ENCODE measurements around the gene UST. TPM values are rescaled to one million over a fixed set of nuclear protein-coding genes. Genes with fewer than 3 reads are reported as not detected.

The UST gene
- total and polyA plus RNA-seq, 4 donors, result 8.4 to 21.5 (median 14.1) TPM

DNA sequence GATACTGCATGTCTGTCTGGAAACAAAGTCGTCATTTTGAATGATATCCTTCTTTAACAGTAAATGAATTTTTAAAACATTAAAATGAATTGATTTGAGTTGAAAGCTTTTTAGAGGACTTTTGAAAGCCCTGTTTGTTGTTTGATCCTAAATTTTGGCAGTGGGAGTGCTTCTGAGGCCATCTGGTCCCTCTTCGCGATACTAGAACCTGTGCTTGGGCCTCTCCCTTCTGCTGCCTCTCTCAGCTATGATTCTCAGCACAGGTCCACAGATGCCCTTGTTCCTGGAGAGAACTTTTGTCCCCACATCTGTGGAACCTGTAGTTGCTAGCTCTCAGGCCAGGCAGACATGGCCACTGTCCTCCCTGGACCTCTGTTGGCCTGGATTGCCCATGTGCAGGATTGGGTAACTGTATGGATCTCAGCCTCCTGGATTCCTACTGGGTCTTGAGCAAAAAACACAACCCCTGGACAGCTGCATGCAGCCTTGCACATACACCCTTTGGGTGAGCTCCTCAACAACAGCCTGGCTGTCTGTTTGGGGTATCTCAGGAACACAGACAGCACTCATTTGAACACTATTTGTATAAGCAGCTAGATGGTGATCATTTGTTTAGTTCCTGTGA is 21.9 kb downstream of the UST start:
- no peaks in the 10 kb centered on the region for H3K36me3 ChIP-seq (ENCODE audit: control insufficient read depth in 1 of 2, insufficient read depth in 2 of 2, low read length in 1 of 2)
- H3K4me3 ChIP-seq (ENCODE audit: low read length in 2 of 2), result no peak overlapping the region
- peaks cover 1 to 11% of the 10 kb centered on the region in 2 donors for H3K4me1 ChIP-seq (ENCODE audit: control insufficient read depth in 1 of 2, insufficient read depth in 2 of 2, low read length in 2 of 2)
- no peaks in the 10 kb centered on the region for H3K27me3 ChIP-seq (ENCODE audit: control insufficient read depth in 1 of 2, insufficient read depth in 2 of 2, low read length in 1 of 2)
- ATAC-seq (ENCODE audit: low FRiP score), result no peak
- WGBS, 2 donors, result 96 to 98% methylated on average over 3 of the region's 3 CpGs
- no peaks in the 10 kb centered on the region for H3K9me3 ChIP-seq (ENCODE audit: control insufficient read depth, low read length)
- H3K27ac ChIP-seq (ENCODE audit: low read depth in 1 of 2, low read length in 2 of 2), result no peak overlapping the region
- intact Hi-C loops (cut with DNase I), result no loop called here
- DNase-seq, result no peak

DNA sequence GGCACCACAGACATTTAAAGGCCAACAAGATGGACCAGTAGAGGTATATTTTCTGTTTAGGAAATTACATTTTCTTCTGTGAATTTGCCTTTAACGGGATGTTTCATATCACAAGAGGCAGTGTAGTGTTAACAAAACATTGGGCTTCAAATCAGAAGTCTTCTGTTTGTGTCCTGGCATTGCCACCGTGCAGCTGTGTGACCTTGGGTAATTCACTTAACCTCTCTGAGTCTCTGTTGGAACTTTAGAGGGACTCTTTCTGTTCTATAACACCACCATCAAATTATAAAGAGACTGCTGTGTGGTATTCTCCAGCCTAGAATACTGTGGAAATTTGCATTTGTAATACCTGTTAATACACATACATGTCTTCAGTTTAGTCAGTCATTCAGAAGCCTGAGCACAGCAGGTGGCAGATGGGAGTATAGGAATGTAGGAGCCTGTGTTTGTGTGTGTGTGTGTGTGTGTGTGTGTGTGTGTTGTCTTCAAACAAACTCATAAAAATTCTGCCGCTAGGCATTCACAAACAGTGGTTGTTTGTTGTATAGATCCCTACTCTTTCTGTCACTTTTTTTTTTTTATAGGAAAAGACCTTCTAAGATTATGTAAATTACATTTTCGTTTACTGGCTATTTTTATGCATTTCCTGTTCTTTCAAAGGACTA is 22.6 kb downstream of the UST start:
- Histone ChIP-seq H3K4me1 (ENCODE audit: control insufficient read depth in 1 of 2, insufficient read depth in 2 of 2, low read length in 2 of 2) (peaks cover 1 to 11% of the 10 kb centered on the region in 2 donors), H3K27ac (ENCODE audit: low read depth in 1 of 2, low read length in 2 of 2) (no peak overlapping the region), H3K27me3 (ENCODE audit: control insufficient read depth in 1 of 2, insufficient read depth in 2 of 2, low read length in 1 of 2) (no peaks in the 10 kb centered on the region), H3K36me3 (ENCODE audit: control insufficient read depth in 1 of 2, insufficient read depth in 2 of 2, low read length in 1 of 2) (no peaks in the 10 kb centered on the region), H3K9me3 (ENCODE audit: control insufficient read depth, low read length) (no peaks in the 10 kb centered on the region), H3K4me3 (ENCODE audit: low read length in 2 of 2) (no peak overlapping the region)
- WGBS, 2 donors, result 89 to 97% methylated on average over 4 of the region's 4 CpGs
- ATAC-seq (ENCODE audit: low FRiP score) (no peak), DNase-seq (no peak)
- intact Hi-C loops (cut with DNase I), result no loop called here

DNA sequence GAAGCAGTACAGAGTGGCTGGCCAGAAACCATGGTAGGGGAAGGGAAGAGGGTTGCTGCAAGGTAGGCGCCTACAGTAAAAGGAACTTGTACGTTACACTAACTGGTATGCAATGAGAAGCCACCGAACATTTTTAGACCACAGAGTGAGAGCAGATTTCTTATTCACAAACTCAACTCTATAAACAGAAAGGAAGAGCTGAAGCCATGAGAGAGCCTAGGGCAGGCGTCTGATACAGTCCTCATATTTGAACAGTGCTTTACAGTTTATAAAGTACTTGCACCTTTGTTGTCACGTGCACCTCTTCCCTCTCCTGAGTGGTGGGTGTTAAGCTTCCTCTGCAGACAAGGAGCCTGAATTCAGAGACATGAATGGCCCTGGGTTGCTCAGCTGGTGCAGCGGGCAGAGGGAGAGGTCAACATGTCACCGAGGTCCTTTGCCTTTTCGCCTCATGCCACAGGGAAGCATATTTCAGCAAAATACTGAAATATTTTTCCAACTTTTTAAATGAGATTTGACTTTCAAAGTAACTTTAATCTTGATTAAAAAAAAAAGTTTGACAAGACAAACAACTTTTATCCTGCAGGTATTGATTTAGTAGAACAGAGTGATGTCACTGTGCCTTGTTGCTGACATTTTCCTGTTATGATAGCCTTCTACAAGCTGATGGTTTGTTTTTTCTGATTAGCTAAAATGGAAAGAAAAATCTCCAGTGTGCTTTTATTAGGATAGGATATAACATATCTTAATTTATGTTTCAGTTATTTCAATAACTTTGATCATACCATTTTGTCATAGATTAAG is 23.8 kb downstream of the UST start:
- Histone ChIP-seq H3K27me3 (ENCODE audit: control insufficient read depth in 1 of 2, insufficient read depth in 2 of 2, low read length in 1 of 2) (no peaks in the 10 kb centered on the region), H3K27ac (ENCODE audit: low read depth in 1 of 2, low read length in 2 of 2) (no peak overlapping the region), H3K4me3 (ENCODE audit: low read length in 2 of 2) (no peak overlapping the region), H3K4me1 (ENCODE audit: control insufficient read depth in 1 of 2, insufficient read depth in 2 of 2, low read length in 2 of 2) (peaks cover 1 to 11% of the 10 kb centered on the region in 2 donors), H3K36me3 (ENCODE audit: control insufficient read depth in 1 of 2, insufficient read depth in 2 of 2, low read length in 1 of 2) (no peaks in the 10 kb centered on the region), H3K9me3 (ENCODE audit: control insufficient read depth, low read length) (no peaks in the 10 kb centered on the region)
- 87 to 88% methylated on average over 8 of the region's 8 CpGs for WGBS, 2 donors
- DNase-seq (no peak), ATAC-seq (ENCODE audit: low FRiP score) (no peak)
- intact Hi-C loops (cut with DNase I), result loop anchor here in 1 of 2 donors (10.0 kb wide), 1 partner anchor 114 kb away; no protein-coding TSS in a partner anchor

- no peaks in the 10 kb centered on the region for H3K9me3 ChIP-seq (ENCODE audit: control insufficient read depth, low read length)
- intact Hi-C loops (cut with DNase I), result loop anchor here in 1 of 2 donors (10.0 kb wide), 1 partner anchor 114 kb away; no protein-coding TSS in a partner anchor
- no peaks in the 10 kb centered on the region for H3K27me3 ChIP-seq (ENCODE audit: control insufficient read depth in 1 of 2, insufficient read depth in 2 of 2, low read length in 1 of 2)
- DNase-seq (no peak), ATAC-seq (ENCODE audit: low FRiP score) (no peak)
- H3K4me1 ChIP-seq (ENCODE audit: control insufficient read depth in 1 of 2, insufficient read depth in 2 of 2, low read length in 2 of 2), result peaks cover 1 to 12% of the 10 kb centered on the region in 2 donors
- 31 to 49% methylated on average over 3 of the region's 3 CpGs for WGBS, 2 donors
- H3K36me3 ChIP-seq (ENCODE audit: control insufficient read depth in 1 of 2, insufficient read depth in 2 of 2, low read length in 1 of 2), result no peaks in the 10 kb centered on the region
- H3K4me3 ChIP-seq (ENCODE audit: low read length in 2 of 2), result no peak overlapping the region
- no peak overlapping the region for H3K27ac ChIP-seq (ENCODE audit: low read depth in 1 of 2, low read length in 2 of 2)
Measured at GRCh38 chr6:148771212-148771601, 24.4 kb downstream of the UST start.

DNA sequence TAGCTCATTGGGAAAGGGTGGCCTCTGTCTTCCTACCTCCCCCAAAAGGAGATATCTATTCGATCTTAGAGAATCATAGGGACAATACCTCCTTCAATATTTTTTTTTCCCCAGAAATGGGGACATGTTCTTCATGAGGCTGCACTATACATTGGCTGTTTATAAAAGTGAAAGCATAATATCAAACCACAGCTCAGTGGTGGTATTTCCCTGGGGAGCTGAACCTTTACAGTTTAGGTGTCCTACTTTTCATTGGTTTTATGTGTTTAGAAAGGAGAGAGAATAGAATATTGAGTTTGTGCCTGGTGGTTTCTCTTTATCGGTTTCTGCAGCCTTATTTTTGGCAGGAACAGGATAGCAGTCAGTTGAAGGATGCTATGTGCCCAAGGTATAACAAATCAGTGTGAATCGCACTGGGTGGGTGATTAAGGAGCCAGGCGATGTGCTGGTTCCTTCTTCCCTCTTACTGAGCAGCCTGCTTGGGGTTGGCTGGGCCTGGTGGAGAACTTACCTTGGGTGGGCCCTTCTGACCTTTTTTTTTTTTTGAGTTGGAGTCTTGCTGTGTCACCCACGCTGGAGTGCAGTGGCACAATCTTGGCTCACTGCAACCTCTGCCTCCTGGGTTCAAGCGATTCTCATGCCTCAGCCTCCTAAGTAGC is 25.2 kb downstream of the UST start:
- Histone ChIP-seq H3K9me3 (ENCODE audit: control insufficient read depth, low read length) (no peaks in the 10 kb centered on the region), H3K27ac (ENCODE audit: low read depth in 1 of 2, low read length in 2 of 2) (no peak overlapping the region), H3K36me3 (ENCODE audit: control insufficient read depth in 1 of 2, insufficient read depth in 2 of 2, low read length in 1 of 2) (no peaks in the 10 kb centered on the region), H3K4me3 (ENCODE audit: low read length in 2 of 2) (no peak overlapping the region), H3K4me1 (ENCODE audit: control insufficient read depth in 1 of 2, insufficient read depth in 2 of 2, low read length in 2 of 2) (peaks cover 1 to 9% of the 10 kb centered on the region in 2 donors), H3K27me3 (ENCODE audit: control insufficient read depth in 1 of 2, insufficient read depth in 2 of 2, low read length in 1 of 2) (no peaks in the 10 kb centered on the region)
- no peak for DNase-seq
- no peak for ATAC-seq (ENCODE audit: low FRiP score)
- 88 to 94% methylated on average over 6 of the region's 6 CpGs for WGBS, 2 donors
- intact Hi-C loops (cut with DNase I), result loop anchor here in 1 of 2 donors (10.0 kb wide), 1 partner anchor 113 kb away; no protein-coding TSS in a partner anchor

- no peaks in the 10 kb centered on the region for H3K36me3 ChIP-seq (ENCODE audit: control insufficient read depth in 1 of 2, insufficient read depth in 2 of 2, low read length in 1 of 2)
- ATAC-seq (ENCODE audit: low FRiP score) (no peak), DNase-seq (no peak)
- no peak overlapping the region for H3K27ac ChIP-seq (ENCODE audit: low read depth in 1 of 2, low read length in 2 of 2)
- H3K4me1 ChIP-seq (ENCODE audit: control insufficient read depth in 1 of 2, insufficient read depth in 2 of 2, low read length in 2 of 2), result peaks cover 1 to 9% of the 10 kb centered on the region in 2 donors
- no peaks in the 10 kb centered on the region for H3K9me3 ChIP-seq (ENCODE audit: control insufficient read depth, low read length)
- WGBS, 2 donors, result 84% methylated on average over 6 of the region's 6 CpGs
- no peak overlapping the region for H3K4me3 ChIP-seq (ENCODE audit: low read length in 2 of 2)
- intact Hi-C loops (cut with DNase I), result loop anchor here in 1 of 2 donors (10.0 kb wide), 1 partner anchor 110 kb away; no protein-coding TSS in a partner anchor
- no peaks in the 10 kb centered on the region for H3K27me3 ChIP-seq (ENCODE audit: control insufficient read depth in 1 of 2, insufficient read depth in 2 of 2, low read length in 1 of 2)
Measured at GRCh38 chr6:148775161-148775560, 28.3 kb downstream of the UST start.

- Histone ChIP-seq H3K27me3 (ENCODE audit: control insufficient read depth in 1 of 2, insufficient read depth in 2 of 2, low read length in 1 of 2) (no peaks in the 10 kb centered on the region), H3K27ac (ENCODE audit: low read depth in 1 of 2, low read length in 2 of 2) (no peak overlapping the region), H3K36me3 (ENCODE audit: control insufficient read depth in 1 of 2, insufficient read depth in 2 of 2, low read length in 1 of 2) (no peaks in the 10 kb centered on the region), H3K9me3 (ENCODE audit: control insufficient read depth, low read length) (no peaks in the 10 kb centered on the region), H3K4me1 (ENCODE audit: control insufficient read depth in 1 of 2, insufficient read depth in 2 of 2, low read length in 2 of 2) (peaks cover 2 to 12% of the 10 kb centered on the region in 2 donors), H3K4me3 (ENCODE audit: low read length in 2 of 2) (no peak overlapping the region)
- ATAC-seq (ENCODE audit: low FRiP score) (peak; percentile 37), DNase-seq (no peak)
- intact Hi-C loops (cut with DNase I), result loop anchor here in 1 of 2 donors (10.0 kb wide), 1 partner anchor 108 kb away; no protein-coding TSS in a partner anchor
- 44 to 48% methylated on average over 15 of the region's 15 CpGs for WGBS, 2 donors
Measured at GRCh38 chr6:148776321-148777308, 29.8 kb downstream of the UST start.

Measured in aorta (tissue), 5 donors.